Endothelial cell (in vitro differentiated cells): Measurements from ENCODE around the gene CCDC191. TPM values are rescaled to one million over a fixed set of nuclear protein-coding genes. Genes with fewer than 3 reads are reported as not detected.

Source experiments
- DNase-seq: peaks from one replicate; pipeline ENCODE4 v3.0.0; 2021; ENCODE audit warnings: low spot score
- H3K27ac Mint-ChIP-seq: one replicate; pipeline ENCODE4 v1.8.0; 2021; ENCODE audit warnings: mixed read lengths, inconsistent platforms; ENCODE audit not compliant: unreplicated experiment
- H3K27me3 Mint-ChIP-seq: one replicate; pipeline ENCODE4 v1.8.0; 2021; ENCODE audit warnings: mild to moderate bottlenecking, moderate library complexity, mixed read lengths, inconsistent platforms; ENCODE audit not compliant: unreplicated experiment
- H3K36me3 Mint-ChIP-seq: one replicate; pipeline ENCODE4 v1.8.0; 2021; ENCODE audit warnings: mild to moderate bottlenecking, low read depth, mixed read lengths, inconsistent platforms; ENCODE audit not compliant: unreplicated experiment
- H3K4me1 Mint-ChIP-seq: one replicate; pipeline ENCODE4 v1.8.0; 2021; ENCODE audit warnings: mild to moderate bottlenecking, mixed read lengths, inconsistent platforms; ENCODE audit not compliant: unreplicated experiment
- H3K4me3 Mint-ChIP-seq: one replicate; pipeline ENCODE4 v1.8.0; 2021; ENCODE audit warnings: mild to moderate bottlenecking, mixed read lengths, inconsistent platforms; ENCODE audit not compliant: unreplicated experiment
- H3K9me3 Mint-ChIP-seq: one replicate; pipeline ENCODE4 v1.8.0; 2021; ENCODE audit warnings: mixed read lengths, inconsistent platforms; ENCODE audit not compliant: unreplicated experiment
- CTCF ChIP-seq: fragments of 200-600 bp; sonication (generic); IDR thresholded peaks from one replicate; pipeline ENCODE4 v1.5.0; 2021; ENCODE audit warnings: antibody characterized with exemption; ENCODE audit not compliant: unreplicated experiment
- total RNA-seq: library from RNA; stranded (reverse); fragmentation: NEBNext Ultra II Directional; extraction: Animal tissue kit (Norgen Biotek cat#: 25700); gene quantifications from one replicate; pipeline ENCODE4 v1.2.1, GENCODE V29; 2021; ENCODE audit not compliant: unreplicated experiment

The CCDC191 gene
- total RNA-seq, 1 donor from 2014 or later, result 4.0 TPM

DNA sequence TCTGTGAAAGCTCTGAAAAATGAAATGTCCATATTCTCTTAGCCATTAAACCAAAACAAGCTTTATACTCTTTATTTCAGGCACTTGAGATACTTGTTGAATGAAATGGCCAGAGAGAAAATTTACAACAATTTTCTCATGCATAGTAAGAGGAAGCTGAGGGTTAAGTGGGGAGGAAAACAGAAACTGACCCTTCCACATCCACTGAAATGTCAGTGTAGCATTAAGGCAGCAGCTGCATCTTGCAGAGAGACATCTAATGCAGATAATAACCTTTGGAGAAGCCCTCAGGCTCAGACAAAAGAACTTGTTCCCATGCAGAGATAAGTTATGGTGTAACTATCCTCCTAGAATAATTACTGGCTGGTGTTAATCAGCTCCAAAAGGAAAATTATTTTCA is 74.5 kb downstream of the CCDC191 start:
- no peaks in the 10 kb centered on the region for H3K9me3 Mint-ChIP-seq

DNA sequence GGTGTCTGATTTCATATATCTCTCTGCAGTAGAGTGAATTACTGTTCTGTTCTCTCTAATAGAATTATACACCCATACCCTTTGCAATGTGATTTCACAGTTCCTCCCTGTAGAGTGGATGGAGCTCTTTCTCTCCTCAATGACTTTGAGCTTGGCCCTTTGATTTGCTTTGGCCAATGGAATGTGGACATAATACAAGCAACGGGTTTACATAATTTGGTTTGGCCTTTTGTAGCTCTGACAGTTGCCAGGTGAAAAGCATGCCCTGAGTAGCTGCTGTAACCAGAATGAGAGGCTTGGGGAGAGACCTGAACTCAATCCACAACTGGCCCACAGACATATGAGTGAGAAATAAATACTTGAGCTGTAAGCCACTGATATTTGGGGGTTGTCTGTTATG is 76.4 kb downstream of the CCDC191 start:
- no peak overlapping the region for H3K27ac Mint-ChIP-seq
- no peaks in the 10 kb centered on the region for H3K4me1 Mint-ChIP-seq

More for the DNA sequence above, 74.5 kb downstream of the CCDC191 start:
- DNase-seq, result no peak
- Mint-ChIP-seq H3K27me3 (peaks cover 2% of the 10 kb centered on the region), H3K27ac (no peak overlapping the region), H3K4me1 (peaks cover 6% of the 10 kb centered on the region), H3K36me3 (peaks cover 10% of the 10 kb centered on the region), H3K4me3 (no peak overlapping the region)
- TF ChIP-seq CTCF, result no peak

DNA sequence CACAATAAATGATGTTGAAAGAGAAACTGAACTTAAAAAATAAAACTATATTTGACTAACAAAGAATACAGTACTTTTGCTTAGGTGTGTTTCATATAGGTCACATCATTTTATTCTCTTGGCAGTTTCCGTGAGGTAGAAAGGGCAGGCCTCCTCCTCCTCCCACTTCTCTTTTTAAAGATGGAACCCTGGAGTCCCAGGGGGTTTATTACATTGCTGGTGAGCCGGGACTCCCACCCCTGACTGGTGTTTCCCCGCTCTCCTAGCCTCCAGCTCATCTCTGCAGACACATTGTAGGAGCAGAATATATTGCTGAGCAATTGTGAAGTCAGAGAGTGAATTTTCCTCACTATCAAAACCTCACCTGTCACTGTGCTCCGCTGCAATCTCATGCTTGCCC is 78.5 kb downstream of the CCDC191 start:
- Mint-ChIP-seq H3K27ac (no peak overlapping the region), H3K4me3 (no peak overlapping the region), H3K9me3 (peaks cover 5% of the 10 kb centered on the region), H3K27me3 (no peaks in the 10 kb centered on the region), H3K36me3 (peaks cover 14% of the 10 kb centered on the region), H3K4me1 (no peaks in the 10 kb centered on the region)
- no peak for TF ChIP-seq CTCF
- no peak for DNase-seq

More for the DNA sequence above, 76.4 kb downstream of the CCDC191 start:
- Mint-ChIP-seq H3K4me3 (no peak overlapping the region), H3K9me3 (no peaks in the 10 kb centered on the region), H3K27me3 (no peaks in the 10 kb centered on the region), H3K36me3 (peaks cover 4% of the 10 kb centered on the region)
- no peak for DNase-seq
- TF ChIP-seq CTCF, result no peak

- no peak for TF ChIP-seq CTCF
- no peaks in the 10 kb centered on the region for H3K4me1 Mint-ChIP-seq
- H3K4me3 Mint-ChIP-seq, result no peak overlapping the region
- H3K27me3 Mint-ChIP-seq, result no peaks in the 10 kb centered on the region
- H3K36me3 Mint-ChIP-seq, result peaks cover 11% of the 10 kb centered on the region
- DNase-seq, result no peak
- peaks cover 4% of the 10 kb centered on the region for H3K9me3 Mint-ChIP-seq
- H3K27ac Mint-ChIP-seq, result no peak overlapping the region
Observed at GRCh38 chr3:113968986-113969385, 87.3 kb downstream of the CCDC191 start.

GRCh38 chr3:113966172-113966571 is 90.2 kb downstream of the CCDC191 start:
- Mint-ChIP-seq H3K27me3 (no peaks in the 10 kb centered on the region), H3K4me3 (no peak overlapping the region), H3K9me3 (no peaks in the 10 kb centered on the region), H3K4me1 (no peaks in the 10 kb centered on the region), H3K36me3 (peaks cover 3% of the 10 kb centered on the region), H3K27ac (no peak overlapping the region)
- DNase-seq, result no peak
- no peak for TF ChIP-seq CTCF
